SU-DHL-6 (cell line): ENCODE measurements around the gene C2CD4A.

Experiments used
- CTCF ChIP-seq: fragments of 200-600 bp; sonication (generic); IDR thresholded peaks from one replicate; pipeline ENCODE4 v1.5.1; 2017; ENCODE audit warnings: antibody characterized with exemption, mild to moderate bottlenecking, low read length, moderate library complexity; ENCODE audit not compliant: insufficient read depth, poor library complexity, severe bottlenecking
- EZH2phosphoT487 ChIP-seq: fragments of 200-600 bp; sonication (generic), shearing (Covaris generic); conservative IDR thresholded peaks from 2 replicates; pipeline ENCODE4 v1.6.1; 2018; ENCODE audit warnings: mild to moderate bottlenecking, antibody characterized with exemption, low read length, moderate library complexity, mixed read lengths

GRCh38 chr15:62112081-62112480, 45.3 kb downstream of the C2CD4A start:
- no peak for TF ChIP-seq CTCF
- TF ChIP-seq EZH2phosphoT487 = no peak
